Gastrocnemius medialis (tissue), 4 donors: ENCODE data around the gene IQCH.

ENCODE experiments used
- CTCF ChIP-seq, 5 experiments: fragments of 450-650 bp in 3 of 5; fragments of 200-600 bp in 2 of 5; sonication (generic) in 2 of 5; IDR thresholded peaks in 4 of 5; conservative IDR thresholded peaks in 1 of 5; 1 replicate in 4 of 5; 2 replicates in 1 of 5; pipeline ENCODE4 v1.5.1; 2016 to 2019; ENCODE audit warnings: antibody characterized with exemption in 5 of 5, mild to moderate bottlenecking in 3 of 5, moderate library complexity in 3 of 5
- POLR2A ChIP-seq, 2 donors: fragments of 450-650 bp; IDR thresholded peaks; one replicate each; pipeline ENCODE4 v1.6.1; 2017; ENCODE audit warnings: antibody characterized with exemption in 2 of 2, mild to moderate bottlenecking in 2 of 2, moderate library complexity in 2 of 2

DNA sequence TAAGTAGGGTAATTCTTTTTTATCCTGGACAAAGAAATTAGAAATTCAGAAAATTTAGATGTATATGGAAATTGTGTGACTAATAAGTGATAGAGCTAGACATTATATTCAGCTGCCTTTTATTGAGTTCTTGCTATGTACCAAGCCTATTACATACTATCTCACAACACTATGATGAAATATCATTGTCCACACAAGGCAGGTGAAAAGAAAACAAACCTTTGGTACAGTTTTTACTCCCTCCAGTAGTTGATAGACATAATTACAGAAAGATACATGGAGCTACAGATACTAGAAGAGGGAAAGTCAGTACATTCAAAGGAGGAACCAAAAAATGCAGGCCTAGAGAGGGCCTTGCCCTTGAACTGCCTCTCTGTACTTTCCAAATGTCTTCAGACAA lies 4.8 kb downstream of the IQCH start:
- TF ChIP-seq POLR2A (IDR thresholded peaks at IDR 0.05), result no peak
- TF ChIP-seq CTCF (IDR thresholded peaks at IDR 0.05 in 4 of 5, conservative IDR thresholded peaks at IDR 0.05 in 1 of 5), result no peak
